Measurements from ENCODE around the gene CHRNB4. TPM values are rescaled to one million over a fixed set of nuclear protein-coding genes. Genes with fewer than 3 reads are reported as not detected.
A peak's percentile ranks its signal among the peaks of the same experiment; 100 is the strongest.

The CHRNB4 gene
- polyA plus RNA-seq, 1 of the 3 experiments (the other 2 are of a cell fraction), result 0.30 TPM

DNA sequence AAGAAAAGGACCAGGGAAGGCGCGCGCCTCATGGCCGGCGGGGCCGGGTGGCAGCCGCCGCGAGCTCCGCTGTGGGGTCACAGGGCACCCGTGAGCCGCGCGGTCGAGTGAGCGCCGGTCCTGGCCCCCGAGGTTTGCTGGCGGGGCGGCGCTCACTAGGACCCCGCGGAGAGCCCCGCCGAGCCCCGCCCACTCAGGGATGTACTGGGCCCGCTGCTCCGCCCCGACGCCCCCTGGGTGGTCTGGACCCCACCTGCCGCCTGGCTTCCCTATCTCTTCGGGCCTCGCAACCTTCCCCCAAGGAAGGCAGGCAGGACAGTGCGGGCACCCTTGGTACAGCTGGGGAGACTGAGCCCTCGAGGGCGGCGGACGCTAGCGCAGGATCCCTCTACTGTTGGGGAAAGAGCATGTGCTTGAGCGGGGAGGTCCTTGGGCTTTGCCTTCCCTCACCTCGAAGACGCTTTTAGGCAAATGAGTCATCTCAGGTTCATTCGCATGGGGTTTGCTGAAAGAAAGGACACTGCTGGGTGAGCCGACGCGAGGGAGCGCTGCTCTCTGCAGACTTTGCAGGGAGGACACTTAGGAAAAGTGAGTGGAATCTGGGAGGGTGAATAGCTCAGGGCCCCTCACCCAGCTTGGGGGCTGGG lies at the start of gene CHRNB4 (continued):
- TF ChIP-seq, protein P1, sequence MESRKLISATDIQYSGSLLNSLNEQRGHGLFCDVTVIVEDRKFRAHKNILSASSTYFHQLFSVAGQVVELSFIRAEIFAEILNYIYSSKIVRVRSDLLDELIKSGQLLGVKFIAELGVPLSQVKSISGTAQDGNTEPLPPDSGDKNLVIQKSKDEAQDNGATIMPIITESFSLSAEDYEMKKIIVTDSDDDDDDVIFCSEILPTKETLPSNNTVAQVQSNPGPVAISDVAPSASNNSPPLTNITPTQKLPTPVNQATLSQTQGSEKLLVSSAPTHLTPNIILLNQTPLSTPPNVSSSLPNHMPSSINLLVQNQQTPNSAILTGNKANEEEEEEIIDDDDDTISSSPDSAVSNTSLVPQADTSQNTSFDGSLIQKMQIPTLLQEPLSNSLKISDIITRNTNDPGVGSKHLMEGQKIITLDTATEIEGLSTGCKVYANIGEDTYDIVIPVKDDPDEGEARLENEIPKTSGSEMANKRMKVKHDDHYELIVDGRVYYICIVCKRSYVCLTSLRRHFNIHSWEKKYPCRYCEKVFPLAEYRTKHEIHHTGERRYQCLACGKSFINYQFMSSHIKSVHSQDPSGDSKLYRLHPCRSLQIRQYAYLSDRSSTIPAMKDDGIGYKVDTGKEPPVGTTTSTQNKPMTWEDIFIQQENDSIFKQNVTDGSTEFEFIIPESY (IDR thresholded peaks at IDR 0.05; ENCODE audit: borderline replicate concordance, low read depth), result no peak
- TF ChIP-seq TCF12 (IDR thresholded peaks at IDR 0.05) (no peak), CHD2 (IDR thresholded peaks at IDR 0.05; ENCODE audit: low read length, partially characterized antibody) (no peak), SIN3A (IDR thresholded peaks at IDR 0.05; ENCODE audit: borderline replicate concordance, low read depth, low read length) (no peak), POLR2AphosphoS5 (IDR thresholded peaks at IDR 0.05; ENCODE audit: low read depth, low read length) (no peak), RCOR1 (IDR thresholded peaks at IDR 0.05; ENCODE audit: low read length) (no peak; the same call in 1 of the 2 replicates)
- TF ChIP-seq, protein P2, sequence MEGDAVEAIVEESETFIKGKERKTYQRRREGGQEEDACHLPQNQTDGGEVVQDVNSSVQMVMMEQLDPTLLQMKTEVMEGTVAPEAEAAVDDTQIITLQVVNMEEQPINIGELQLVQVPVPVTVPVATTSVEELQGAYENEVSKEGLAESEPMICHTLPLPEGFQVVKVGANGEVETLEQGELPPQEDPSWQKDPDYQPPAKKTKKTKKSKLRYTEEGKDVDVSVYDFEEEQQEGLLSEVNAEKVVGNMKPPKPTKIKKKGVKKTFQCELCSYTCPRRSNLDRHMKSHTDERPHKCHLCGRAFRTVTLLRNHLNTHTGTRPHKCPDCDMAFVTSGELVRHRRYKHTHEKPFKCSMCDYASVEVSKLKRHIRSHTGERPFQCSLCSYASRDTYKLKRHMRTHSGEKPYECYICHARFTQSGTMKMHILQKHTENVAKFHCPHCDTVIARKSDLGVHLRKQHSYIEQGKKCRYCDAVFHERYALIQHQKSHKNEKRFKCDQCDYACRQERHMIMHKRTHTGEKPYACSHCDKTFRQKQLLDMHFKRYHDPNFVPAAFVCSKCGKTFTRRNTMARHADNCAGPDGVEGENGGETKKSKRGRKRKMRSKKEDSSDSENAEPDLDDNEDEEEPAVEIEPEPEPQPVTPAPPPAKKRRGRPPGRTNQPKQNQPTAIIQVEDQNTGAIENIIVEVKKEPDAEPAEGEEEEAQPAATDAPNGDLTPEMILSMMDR (IDR thresholded peaks at IDR 0.05), result no peak
- TF ChIP-seq, protein P3, sequence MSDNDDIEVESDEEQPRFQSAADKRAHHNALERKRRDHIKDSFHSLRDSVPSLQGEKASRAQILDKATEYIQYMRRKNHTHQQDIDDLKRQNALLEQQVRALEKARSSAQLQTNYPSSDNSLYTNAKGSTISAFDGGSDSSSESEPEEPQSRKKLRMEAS (IDR thresholded peaks at IDR 0.05; ENCODE audit: low read depth), result peak; percentile 45; the same call in 1 of the 2 replicates

DNA sequence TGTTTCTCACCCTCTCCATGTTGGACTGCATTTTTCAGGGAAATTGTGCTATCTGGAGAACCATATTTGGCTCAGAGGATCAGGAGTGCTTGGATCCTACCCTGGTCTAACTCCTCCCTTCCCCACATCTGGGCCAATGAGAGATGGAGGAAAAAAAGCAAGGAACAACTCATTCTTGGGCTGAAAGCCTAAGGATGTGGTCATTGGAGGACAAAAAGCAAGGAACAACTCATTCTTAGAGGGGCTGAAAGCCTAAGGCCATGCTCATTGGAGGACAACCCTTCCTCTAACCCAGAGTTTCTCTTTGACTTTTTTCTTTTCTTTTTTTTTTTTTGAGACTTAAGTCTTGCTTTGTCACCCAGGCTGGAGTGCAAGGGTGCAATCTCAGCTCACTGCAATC lies 48.6 kb upstream of the CHRNB4 start:
- Histone ChIP-seq H3F3A (replicated peaks; ENCODE audit: insufficient read depth) (no peaks in the 10 kb centered on the region), H2AFZ (ENCODE audit: low read depth) (no peak overlapping the region), H3K27ac (ENCODE audit: low read depth in 2 of 2, low read length in 1 of 2) (no peak overlapping the region), H3K79me2 (ENCODE audit: insufficient read depth) (no peaks in the 10 kb centered on the region), H3K4me2 (no peak overlapping the region), H3K36me3 (replicated peaks in 1 of 2; ENCODE audit: control insufficient read depth in 1 of 2, insufficient read depth in 2 of 2, low read length in 1 of 2) (no peaks in the 10 kb centered on the region), H3K4me1 (ENCODE audit: control insufficient read depth in 1 of 2, insufficient read depth in 2 of 2, low read depth in 1 of 2, low read length in 1 of 2) (peaks cover 0 to 37% of the 10 kb centered on the region in 2 experiments; a peak in 1 of 4 replicates), H3K4me3 (ENCODE audit: low read depth in 2 of 2, low read length in 1 of 2) (no peak overlapping the region), H3K9me3 (no peaks in the 10 kb centered on the region), H3K27me3 (ENCODE audit: insufficient read depth) (peaks cover 6% of the 10 kb centered on the region; the same call in 1 of the 2 replicates), H4K20me1 (ENCODE audit: insufficient read depth) (no peaks in the 10 kb centered on the region), H3K9ac (no peak overlapping the region), H3K9me2 (no peaks in the 10 kb centered on the region)
- POLR2A ChIA-PET, result interaction anchor here (1.3 kb wide), 1 partner anchor 50 kb away, joined by 4 read pairs; no protein-coding TSS in a partner anchor
- TF ChIP-seq MEF2A (IDR thresholded peaks at IDR 0.05; ENCODE audit: borderline replicate concordance, low read depth), result no peak
- TF ChIP-seq, protein P3 (IDR thresholded peaks at IDR 0.05; ENCODE audit: low read depth), result no peak
- TF ChIP-seq, protein P4, sequence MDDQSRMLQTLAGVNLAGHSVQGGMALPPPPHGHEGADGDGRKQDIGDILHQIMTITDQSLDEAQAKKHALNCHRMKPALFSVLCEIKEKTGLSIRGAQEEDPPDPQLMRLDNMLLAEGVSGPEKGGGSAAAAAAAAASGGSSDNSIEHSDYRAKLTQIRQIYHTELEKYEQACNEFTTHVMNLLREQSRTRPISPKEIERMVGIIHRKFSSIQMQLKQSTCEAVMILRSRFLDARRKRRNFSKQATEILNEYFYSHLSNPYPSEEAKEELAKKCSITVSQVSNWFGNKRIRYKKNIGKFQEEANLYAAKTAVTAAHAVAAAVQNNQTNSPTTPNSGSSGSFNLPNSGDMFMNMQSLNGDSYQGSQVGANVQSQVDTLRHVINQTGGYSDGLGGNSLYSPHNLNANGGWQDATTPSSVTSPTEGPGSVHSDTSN (IDR thresholded peaks at IDR 0.05), result no peak
- no peak for TF ChIP-seq JUND (IDR thresholded peaks at IDR 0.05)
- CTCF ChIA-PET, result interaction anchor here (3.2 kb wide), 1 partner anchor 70 kb away, joined by 13 read pairs; no protein-coding TSS in a partner anchor
- DNase-seq, result no peak
